PC-9 (cell line): ENCODE results near the gene ITPKB. TPM values are rescaled to one million over a fixed set of nuclear protein-coding genes. Genes with fewer than 3 reads are reported as not detected.

Experiments used
- BruUV-seq: library from RNA; stranded (reverse); fragments of 400-500 nt; replicated peaks from 2 replicates; lab custom pipeline; 2021; lab: Mats Ljungman, UMichigan
- CTCF ChIA-PET: fragments of 300-600 bp; sonication (Branson Sonifier 250); formaldehyde crosslinking; loops from one replicate; lab custom pipeline; 2022; ENCODE audit warnings: antibody characterized with exemption; lab: Charles Lee
- POLR2A ChIA-PET: fragments of 300-600 bp; sonication (Branson Sonifier 250); formaldehyde crosslinking; loops from one replicate; lab custom pipeline; 2022; ENCODE audit warnings: antibody characterized with exemption; ENCODE audit not compliant: unreplicated experiment; lab: Charles Lee
- DNase-seq, 2 experiments: peaks; one replicate each; pipeline versions ENCODE4 v3.0.0 to v3.0.0-alpha.2; 2015 to 2022; ENCODE audit warnings: mixed read lengths in 1 of 2
- H2AFZ ChIP-seq: fragments of 200-600 bp; sonication (generic); 2 replicates; pipeline ENCODE4 v1.8.1; 2017; ENCODE audit warnings: antibody characterized with exemption
- H3F3A ChIP-seq: fragments of 200-600 bp; sonication (generic); 2 replicates; pipeline ENCODE4 v1.8.1; 2017; ENCODE audit warnings: antibody characterized with exemption, mild to moderate bottlenecking, low read depth; ENCODE audit not compliant: insufficient read depth
- H3K27ac ChIP-seq: fragments of 200-600 bp; sonication (generic); 2 replicates; pipeline ENCODE4 v1.6.1; 2016; ENCODE audit warnings: mixed run types
- H3K27me3 ChIP-seq: fragments of 200-600 bp; sonication (generic); 2 replicates; pipeline ENCODE4 v1.6.1; 2016; ENCODE audit warnings: low read depth, mixed run types; ENCODE audit not compliant: insufficient read depth
- H3K36me3 ChIP-seq: fragments of 200-600 bp; sonication (generic); 2 replicates; pipeline ENCODE4 v1.6.1; 2016; ENCODE audit warnings: low read depth, mixed run types
- H3K4me1 ChIP-seq: fragments of 200-600 bp; sonication (generic); replicated peaks from 2 replicates; pipeline ENCODE4 v1.6.1; 2016; ENCODE audit warnings: mixed run types; ENCODE audit not compliant: insufficient read depth
- H3K4me2 ChIP-seq: fragments of 200-600 bp; sonication (generic); 2 replicates; pipeline ENCODE4 v1.6.1; 2017; ENCODE audit warnings: mixed run types
- H3K4me3 ChIP-seq: fragments of 200-600 bp; sonication (generic); 2 replicates; pipeline ENCODE4 v1.6.1; 2016; ENCODE audit warnings: mixed run types
- H3K79me2 ChIP-seq: fragments of 200-600 bp; sonication (generic); 2 replicates; pipeline ENCODE4 v1.6.1; 2017; ENCODE audit warnings: low read depth, mixed run types
- H3K9me2 ChIP-seq: fragments of 200-600 bp; sonication (generic); 2 replicates; pipeline ENCODE4 v1.8.1; 2017; ENCODE audit warnings: mild to moderate bottlenecking; ENCODE audit not compliant: insufficient read depth
- H3K9me3 ChIP-seq: fragments of 200-600 bp; sonication (generic); 2 replicates; pipeline ENCODE4 v1.8.1; 2016; ENCODE audit warnings: low read depth; ENCODE audit not compliant: insufficient read depth
- H4K20me1 ChIP-seq: fragments of 200-600 bp; sonication (generic); 2 replicates; pipeline ENCODE4 v1.8.1; 2017; ENCODE audit not compliant: insufficient read depth
- CTCF ChIP-seq: fragments of 200-600 bp; sonication (generic); conservative IDR thresholded peaks from 2 replicates; pipeline ENCODE4 v1.6.1; 2017; ENCODE audit warnings: mixed run types, antibody characterized with exemption, mild to moderate bottlenecking, moderate library complexity
- EZH2 ChIP-seq: fragments of 200-600 bp; sonication (generic); IDR thresholded peaks from 2 replicates; pipeline ENCODE4 v1.8.0; 2017; ENCODE audit warnings: antibody characterized with exemption, low read depth
- intact Hi-C: fragments of 100-400 bp; cut with micrococcal nuclease; formaldehyde crosslinking; loops from one replicate; pipeline ENCODE4 v1.10.0; 2022; ENCODE audit not compliant: unreplicated experiment
- total RNA-seq: library from RNA; stranded (reverse); gene quantifications from 2 replicates; pipeline ENCODE4 v1.2.3, GENCODE V29; 2021

The ITPKB gene
- total RNA-seq, 1 experiment from 2014 or later, result 13.4 TPM

DNA sequence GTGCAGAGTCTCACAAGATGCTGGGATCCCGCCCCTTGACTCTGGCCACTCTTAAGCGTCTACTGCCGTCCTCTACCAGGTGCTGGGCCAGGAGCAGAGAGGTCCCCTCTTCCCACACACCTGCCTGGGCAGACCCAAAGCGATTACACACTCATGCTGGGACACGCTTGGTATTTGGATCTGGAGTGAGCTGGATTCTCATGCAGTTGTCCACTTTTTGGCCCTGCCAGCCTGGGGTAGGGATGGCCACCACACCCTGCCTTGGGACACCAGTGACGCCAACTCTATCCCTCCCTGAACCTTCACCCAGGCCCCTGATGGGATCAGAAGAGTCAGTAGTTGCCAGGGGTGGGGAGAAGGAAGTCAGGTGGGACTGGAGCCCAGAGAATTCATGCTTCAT lies 28.6 kb downstream of the ITPKB start:
- intact Hi-C loops, result no loop called here
- Histone ChIP-seq H3K4me1 (no peaks in the 10 kb centered on the region; the same call in 1 of the 2 replicates), H3K36me3 (no peaks in the 10 kb centered on the region; the same call in 1 of the 2 replicates), H2AFZ (no peak overlapping the region), H3F3A (peaks cover 4% of the 10 kb centered on the region), H3K79me2 (no peaks in the 10 kb centered on the region), H3K9me3 (peaks cover 3% of the 10 kb centered on the region; the same call in 1 of the 2 replicates), H3K9me2 (no peaks in the 10 kb centered on the region), H3K27me3 (no peaks in the 10 kb centered on the region), H3K27ac (no peak overlapping the region), H4K20me1 (no peaks in the 10 kb centered on the region), H3K4me3 (no peak overlapping the region), H3K4me2 (no peak overlapping the region)
- ChIA-PET CTCF (no interaction called here), POLR2A (no interaction called here)
- TF ChIP-seq CTCF (no peak), EZH2 (no peak)
- DNase-seq, result no peak
- BruUV-seq, result no TSS peak

GRCh38 chr1:226709953-226710352 lies 29.1 kb downstream of the ITPKB start:
- H3K4me2 ChIP-seq, result no peak overlapping the region
- no TSS peak for BruUV-seq
- no peak overlapping the region for H3K27ac ChIP-seq
- no peak for DNase-seq
- peaks cover 6% of the 10 kb centered on the region for H3F3A ChIP-seq
- no peak overlapping the region for H2AFZ ChIP-seq
- CTCF ChIA-PET, result no interaction called here
- no peaks in the 10 kb centered on the region; the same call in 1 of the 2 replicates for H3K36me3 ChIP-seq
- no peaks in the 10 kb centered on the region for H3K79me2 ChIP-seq
- H3K9me2 ChIP-seq, result no peaks in the 10 kb centered on the region
- H4K20me1 ChIP-seq, result no peaks in the 10 kb centered on the region
- intact Hi-C loops, result no loop called here
- H3K27me3 ChIP-seq, result no peaks in the 10 kb centered on the region
- TF ChIP-seq CTCF, result no peak
- TF ChIP-seq EZH2, result no peak
- no peak overlapping the region for H3K4me3 ChIP-seq
- H3K9me3 ChIP-seq, result peaks cover 3% of the 10 kb centered on the region; the same call in 1 of the 2 replicates
- POLR2A ChIA-PET, result no interaction called here
- no peaks in the 10 kb centered on the region; the same call in 1 of the 2 replicates for H3K4me1 ChIP-seq

DNA sequence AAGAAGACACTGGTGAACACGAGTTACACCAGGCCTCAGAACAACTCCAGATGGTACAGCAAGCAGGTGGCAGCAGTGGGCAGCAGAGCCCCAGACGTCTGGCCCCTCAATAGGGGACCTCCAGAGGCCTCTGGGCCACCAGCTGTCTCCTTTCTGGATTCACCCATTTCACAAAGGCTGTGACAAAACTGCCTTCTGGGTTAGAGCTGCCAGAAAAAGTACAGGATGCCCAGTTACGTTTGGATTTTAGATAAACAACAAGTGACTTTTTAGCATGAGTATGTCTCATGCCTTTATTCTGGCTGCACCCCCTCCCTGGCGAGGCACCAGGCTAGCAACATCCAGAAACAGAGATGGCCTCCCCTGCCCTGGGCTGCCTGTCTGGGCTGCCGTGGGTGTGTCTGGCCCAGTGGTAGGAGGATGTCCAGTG lies 30.1 kb downstream of the ITPKB start:
- Histone ChIP-seq H3K27ac (no peak overlapping the region), H3K9me2 (no peaks in the 10 kb centered on the region), H3K79me2 (no peaks in the 10 kb centered on the region), H3K4me2 (no peak overlapping the region), H3K4me3 (no peak overlapping the region), H3F3A (peaks cover 13% of the 10 kb centered on the region), H3K36me3 (no peaks in the 10 kb centered on the region; the same call in 1 of the 2 replicates), H3K27me3 (no peaks in the 10 kb centered on the region), H3K9me3 (peaks cover 1% of the 10 kb centered on the region; the same call in 1 of the 2 replicates), H3K4me1 (peaks cover 3% of the 10 kb centered on the region), H2AFZ (no peak overlapping the region), H4K20me1 (no peaks in the 10 kb centered on the region)
- TF ChIP-seq EZH2, result no peak
- TF ChIP-seq CTCF, result no peak
- CTCF ChIA-PET, result no interaction called here
- no TSS peak for BruUV-seq
- intact Hi-C loops, result no loop called here
- no peak for DNase-seq
- POLR2A ChIA-PET, result no interaction called here
